Esophagus muscularis mucosa (tissue), 4 donors: Measurements from ENCODE around the gene CHRNB4. TPM values are rescaled to one million over a fixed set of nuclear protein-coding genes. Genes with fewer than 3 reads are reported as not detected.

Experiments
- DNase-seq: peaks from one replicate; pipeline ENCODE4 v3.0.0-alpha.2; 2017; ENCODE audit errors: extremely low spot score
- H3K27ac ChIP-seq, 4 donors: fragments of 200-600 bp; sonication (generic); replicated peaks in 1 of 4; 1 replicate in 3 of 4; 2 replicates in 1 of 4; pipeline ENCODE4 v1.5.1; 2016 to 2019; ENCODE audit warnings: mild to moderate bottlenecking in 1 of 4
- H3K27me3 ChIP-seq, 4 donors: fragments of 200-600 bp; sonication (generic); one replicate each; pipeline versions ENCODE4 v1.5.1 to v1.6.0; 2016 to 2019
- H3K36me3 ChIP-seq, 4 donors: fragments of 200-600 bp; sonication (generic); one replicate each; pipeline ENCODE4 v1.5.1; 2016 to 2019
- H3K4me1 ChIP-seq, 4 donors: fragments of 200-600 bp; sonication (generic); one replicate each; pipeline ENCODE4 v1.5.1; 2016 to 2019
- H3K4me3 ChIP-seq, 4 donors: fragments of 200-600 bp; sonication (generic); 1 replicate in 2 of 4; 2 replicates in 2 of 4; pipeline ENCODE4 v1.5.1; 2016 to 2019; ENCODE audit warnings: mild to moderate bottlenecking in 4 of 4, moderate library complexity in 1 of 4
- H3K9me3 ChIP-seq, 4 donors: fragments of 200-600 bp; sonication (generic); 1 replicate in 3 of 4; 2 replicates in 1 of 4; pipeline ENCODE4 v1.5.1; 2016 to 2019
- EP300 ChIP-seq: sonication (generic); formaldehyde crosslinking; IDR thresholded peaks from one replicate; pipeline ENCODE4 v1.6.1; 2017; ENCODE audit warnings: antibody characterized with exemption
- POLR2A ChIP-seq: fragments of 450-650 bp; IDR thresholded peaks from one replicate; pipeline ENCODE4 v1.6.1; 2017; ENCODE audit warnings: antibody characterized with exemption, moderate library complexity, mild to moderate bottlenecking, low read depth
- POLR2AphosphoS5 ChIP-seq, 2 donors: sonication (generic); formaldehyde crosslinking; IDR thresholded peaks; one replicate each; pipeline ENCODE4 v1.6.1; 2017; ENCODE audit warnings: antibody characterized with exemption in 2 of 2
- WGBS: methylation state at CpG from one replicate; pipeline ENCODE4 v1.1.5; 2018; 5-methylcytosine and 5-hydroxymethylcytosine counted together
- intact Hi-C: fragments of 100-400 bp; cut with DNase I; formaldehyde crosslinking; loops from one replicate; pipeline ENCODE4 v1.15.1; 2023
- total RNA-seq, 4 donors: library from RNA; depleted of rRNA; stranded (reverse); fragments of >200 nt; gene quantifications; one replicate each; pipeline versions ENCODE4 v1.1.0 to v1.2.1, GENCODE V29; 2016
- TF ChIP-seq, protein P1 (sequence below), 3 experiments: fragments of 200-600 bp in 2 of 3; fragments of 450-650 bp in 1 of 3; sonication (generic) in 2 of 3; IDR thresholded peaks; one replicate each; pipeline ENCODE4 v1.5.1; 2017 to 2019; ENCODE audit warnings: antibody characterized with exemption in 3 of 3, mild to moderate bottlenecking in 2 of 3, moderate library complexity in 1 of 3

The CHRNB4 gene
- total RNA-seq, 4 donors from 2014 or later = 0.26 to 0.50 (median 0.34) TPM; not detected in 1

- H3K4me3 ChIP-seq = no peak overlapping the region
- peak; percentile 82 for DNase-seq
- H3K4me1 ChIP-seq = no peaks in the 10 kb centered on the region
- WGBS = 93% methylated on average over 5 of the region's 5 CpGs
- peaks cover 0 to 15% (median 0%) of the 10 kb centered on the region in 4 donors for H3K27me3 ChIP-seq
- no peak for TF ChIP-seq EP300
- no peak for TF ChIP-seq POLR2A
- no peak for TF ChIP-seq POLR2AphosphoS5 (IDR thresholded peaks at IDR 0.05)
- TF ChIP-seq, protein P1, sequence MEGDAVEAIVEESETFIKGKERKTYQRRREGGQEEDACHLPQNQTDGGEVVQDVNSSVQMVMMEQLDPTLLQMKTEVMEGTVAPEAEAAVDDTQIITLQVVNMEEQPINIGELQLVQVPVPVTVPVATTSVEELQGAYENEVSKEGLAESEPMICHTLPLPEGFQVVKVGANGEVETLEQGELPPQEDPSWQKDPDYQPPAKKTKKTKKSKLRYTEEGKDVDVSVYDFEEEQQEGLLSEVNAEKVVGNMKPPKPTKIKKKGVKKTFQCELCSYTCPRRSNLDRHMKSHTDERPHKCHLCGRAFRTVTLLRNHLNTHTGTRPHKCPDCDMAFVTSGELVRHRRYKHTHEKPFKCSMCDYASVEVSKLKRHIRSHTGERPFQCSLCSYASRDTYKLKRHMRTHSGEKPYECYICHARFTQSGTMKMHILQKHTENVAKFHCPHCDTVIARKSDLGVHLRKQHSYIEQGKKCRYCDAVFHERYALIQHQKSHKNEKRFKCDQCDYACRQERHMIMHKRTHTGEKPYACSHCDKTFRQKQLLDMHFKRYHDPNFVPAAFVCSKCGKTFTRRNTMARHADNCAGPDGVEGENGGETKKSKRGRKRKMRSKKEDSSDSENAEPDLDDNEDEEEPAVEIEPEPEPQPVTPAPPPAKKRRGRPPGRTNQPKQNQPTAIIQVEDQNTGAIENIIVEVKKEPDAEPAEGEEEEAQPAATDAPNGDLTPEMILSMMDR (IDR thresholded peaks at IDR 0.05) = no peak
- intact Hi-C loops = no loop called here
- no peak overlapping the region for H3K27ac ChIP-seq
- H3K36me3 ChIP-seq = no peaks in the 10 kb centered on the region
- no peaks in the 10 kb centered on the region for H3K9me3 ChIP-seq
Observed at GRCh38 chr15:78605201-78605600, 35.8 kb downstream of the CHRNB4 start.

DNA sequence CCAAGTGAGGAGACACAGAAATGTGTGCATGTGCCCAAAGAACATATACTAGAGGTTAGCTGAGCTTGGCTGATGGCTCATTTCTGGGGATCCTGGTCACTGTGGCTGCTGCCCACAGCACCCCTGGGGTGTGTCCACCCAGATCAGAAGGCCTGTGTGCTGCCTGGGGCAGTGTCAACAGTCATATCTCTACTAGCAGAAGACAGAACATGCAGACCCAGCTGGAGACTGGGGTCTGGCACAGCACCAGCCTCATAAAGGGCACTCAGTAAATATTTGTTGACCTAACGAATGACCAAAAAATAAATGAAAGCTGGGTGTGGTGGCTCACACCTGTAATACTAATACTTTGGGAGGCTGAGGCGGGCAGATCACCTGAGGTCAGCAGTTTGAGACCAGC lies 36.6 kb downstream of the CHRNB4 start:
- no peaks in the 10 kb centered on the region for H3K9me3 ChIP-seq
- intact Hi-C loops = no loop called here
- TF ChIP-seq POLR2AphosphoS5 (IDR thresholded peaks at IDR 0.05) (no peak), POLR2A (no peak), EP300 (no peak)
- TF ChIP-seq, protein P1 (IDR thresholded peaks at IDR 0.05) = no peak
- no peak overlapping the region for H3K4me3 ChIP-seq
- H3K27me3 ChIP-seq = peaks cover 0 to 15% (median 0%) of the 10 kb centered on the region in 4 donors
- H3K4me1 ChIP-seq = no peaks in the 10 kb centered on the region
- no peaks in the 10 kb centered on the region for H3K36me3 ChIP-seq
- peak; percentile 42 for DNase-seq
- H3K27ac ChIP-seq = no peak overlapping the region
- 100% methylated on average over 2 of the region's 2 CpGs for whole genome bisulfite sequencing

GRCh38 chr15:78603467-78603866 lies 37.5 kb downstream of the CHRNB4 start:
- WGBS = 58% methylated on average over 3 of the region's 3 CpGs
- Histone ChIP-seq H3K27ac (no peak overlapping the region), H3K36me3 (no peaks in the 10 kb centered on the region), H3K4me3 (no peak overlapping the region), H3K27me3 (peaks cover 0 to 15% (median 0%) of the 10 kb centered on the region in 4 donors), H3K9me3 (no peaks in the 10 kb centered on the region), H3K4me1 (no peaks in the 10 kb centered on the region)
- DNase-seq = peak; percentile 70
- intact Hi-C loops = no loop called here
- TF ChIP-seq EP300 = no peak
- no peak for TF ChIP-seq POLR2AphosphoS5 (IDR thresholded peaks at IDR 0.05)
- TF ChIP-seq, protein P1 (IDR thresholded peaks at IDR 0.05) = no peak
- no peak for TF ChIP-seq POLR2A

- DNase-seq = no peak
- Histone ChIP-seq H3K4me3 (no peak overlapping the region), H3K27me3 (peaks cover 0 to 9% (median 0%) of the 10 kb centered on the region in 4 donors), H3K27ac (no peak overlapping the region), H3K36me3 (no peaks in the 10 kb centered on the region), H3K9me3 (no peaks in the 10 kb centered on the region), H3K4me1 (no peaks in the 10 kb centered on the region)
- TF ChIP-seq POLR2AphosphoS5 (IDR thresholded peaks at IDR 0.05) (no peak), POLR2A (no peak), EP300 (no peak)
- TF ChIP-seq, protein P1 (IDR thresholded peaks at IDR 0.05) = no peak
- intact Hi-C loops = no loop called here
Observed at GRCh38 chr15:78599189-78599588, 41.8 kb downstream of the CHRNB4 start.

- 83% methylated on average over 3 of the region's 3 CpGs for WGBS
- no peak for TF ChIP-seq EP300
- TF ChIP-seq, protein P1 (IDR thresholded peaks at IDR 0.05) = no peak
- no peak for TF ChIP-seq POLR2AphosphoS5 (IDR thresholded peaks at IDR 0.05)
- TF ChIP-seq POLR2A = no peak
- H3K4me3 ChIP-seq = no peak overlapping the region
- H3K9me3 ChIP-seq = no peaks in the 10 kb centered on the region
- DNase-seq = no peak
- intact Hi-C loops = no loop called here
- peaks cover 0 to 1% (median 0%) of the 10 kb centered on the region in 4 donors for H3K27me3 ChIP-seq
- no peaks in the 10 kb centered on the region for H3K36me3 ChIP-seq
- no peaks in the 10 kb centered on the region for H3K4me1 ChIP-seq
- H3K27ac ChIP-seq = no peak overlapping the region
Observed at GRCh38 chr15:78598348-78598747, 42.7 kb downstream of the CHRNB4 start.
